HEK293T (cell line): ENCODE measurements around the gene TUBB4B.

Experiments
- CTCF ChIA-PET: fragments of 350-600 bp; formaldehyde crosslinking; extraction: SDS; loops from one replicate; lab custom pipeline; 2021; ENCODE audit warnings: antibody characterized with exemption, inconsistent platforms; lab: Yijun Ruan, JAX
- POLR2A ChIA-PET: fragments of 350-600 bp; formaldehyde crosslinking; extraction: SDS; loops from one replicate; lab custom pipeline; 2020; ENCODE audit warnings: antibody characterized with exemption, inconsistent platforms; lab: Yijun Ruan, JAX
- DNase-seq: peaks from one replicate; pipeline ENCODE4 v3.0.0; 2012; ENCODE audit warnings: mixed read lengths; ENCODE audit errors: extremely low spot score
- ARNT ChIP-seq: fragments of 450-650 bp; IDR thresholded peaks from 2 replicates; pipeline ENCODE4 v1.6.1; 2017; ENCODE audit warnings: mild to moderate bottlenecking
- BHLHE40 ChIP-seq: fragments of 450-650 bp; IDR thresholded peaks from 2 replicates; pipeline ENCODE4 v1.6.1; 2016; ENCODE audit warnings: mild to moderate bottlenecking, moderate library complexity, borderline replicate concordance
- CTBP1 ChIP-seq: fragments of 450-650 bp; IDR thresholded peaks from 2 replicates; pipeline ENCODE4 v1.6.1; 2016; ENCODE audit warnings: borderline replicate concordance
- ELF4 ChIP-seq: fragments of 450-650 bp; IDR thresholded peaks from 2 replicates; pipeline ENCODE4 v1.6.1; 2017; ENCODE audit warnings: antibody characterized with exemption
- FOXA1 ChIP-seq: fragments of 450-650 bp; IDR thresholded peaks from 2 replicates; pipeline ENCODE4 v1.6.1; 2016; ENCODE audit warnings: mild to moderate bottlenecking
- FOXK2 ChIP-seq: fragments of 450-650 bp; IDR thresholded peaks from 2 replicates; pipeline ENCODE4 v1.6.1; 2016; ENCODE audit warnings: mild to moderate bottlenecking
- FOXM1 ChIP-seq: fragments of 450-650 bp; IDR thresholded peaks from 2 replicates; pipeline ENCODE4 v1.6.1; 2017; ENCODE audit warnings: mild to moderate bottlenecking, borderline replicate concordance
- HDGF ChIP-seq: fragments of 450-650 bp; IDR thresholded peaks from 2 replicates; pipeline ENCODE4 v1.6.1; 2017; ENCODE audit warnings: antibody characterized with exemption, borderline replicate concordance
- L3MBTL2 ChIP-seq: fragments of 450-650 bp; conservative IDR thresholded peaks from 2 replicates; pipeline ENCODE4 v1.6.1; 2016; ENCODE audit warnings: mild to moderate bottlenecking
- LEF1 ChIP-seq: fragments of 450-650 bp; IDR thresholded peaks from 2 replicates; pipeline ENCODE4 v1.6.1; 2017; ENCODE audit warnings: mild to moderate bottlenecking, borderline replicate concordance
- NFRKB ChIP-seq: fragments of 450-650 bp; IDR thresholded peaks from 2 replicates; pipeline ENCODE4 v1.6.1; 2016; ENCODE audit warnings: mild to moderate bottlenecking, moderate library complexity
- PKNOX1 ChIP-seq: fragments of 450-650 bp; IDR thresholded peaks from 2 replicates; pipeline ENCODE4 v1.6.1; 2016
- SP1 ChIP-seq: fragments of 450-650 bp; IDR thresholded peaks from 2 replicates; pipeline ENCODE4 v1.6.1; 2017
- SUZ12 ChIP-seq: fragments of 450-650 bp; IDR thresholded peaks from 2 replicates; pipeline ENCODE4 v1.6.1; 2016; ENCODE audit warnings: mild to moderate bottlenecking
- TARDBP ChIP-seq: fragments of 450-650 bp; IDR thresholded peaks from 2 replicates; pipeline ENCODE4 v1.6.1; 2016
- ZNF384 ChIP-seq: fragments of 450-650 bp; IDR thresholded peaks from 2 replicates; pipeline ENCODE4 v1.6.1; 2016

Gene TUBB4B

GRCh38 chr9:137221506-137222111, 19.5 kb upstream of the TUBB4B start:
- no peak for DNase-seq
- ChIA-PET POLR2A (interaction anchor here (1.0 to 4.4 kb wide), 3 partner anchors 11 to 42 kb away, joined by 3 to 20 read pairs (median 6); partner anchors contain the start of gene TUBB4B), CTCF (no interaction called here)
- TF ChIP-seq SUZ12 (no peak), HDGF (no peak), FOXK2 (no peak), BHLHE40 (no peak), NFRKB (no peak), CTBP1 (no peak), ELF4 (no peak), TARDBP (no peak), ARNT (no peak), PKNOX1 (no peak), ZNF384 (no peak), FOXA1 (no peak)

DNA sequence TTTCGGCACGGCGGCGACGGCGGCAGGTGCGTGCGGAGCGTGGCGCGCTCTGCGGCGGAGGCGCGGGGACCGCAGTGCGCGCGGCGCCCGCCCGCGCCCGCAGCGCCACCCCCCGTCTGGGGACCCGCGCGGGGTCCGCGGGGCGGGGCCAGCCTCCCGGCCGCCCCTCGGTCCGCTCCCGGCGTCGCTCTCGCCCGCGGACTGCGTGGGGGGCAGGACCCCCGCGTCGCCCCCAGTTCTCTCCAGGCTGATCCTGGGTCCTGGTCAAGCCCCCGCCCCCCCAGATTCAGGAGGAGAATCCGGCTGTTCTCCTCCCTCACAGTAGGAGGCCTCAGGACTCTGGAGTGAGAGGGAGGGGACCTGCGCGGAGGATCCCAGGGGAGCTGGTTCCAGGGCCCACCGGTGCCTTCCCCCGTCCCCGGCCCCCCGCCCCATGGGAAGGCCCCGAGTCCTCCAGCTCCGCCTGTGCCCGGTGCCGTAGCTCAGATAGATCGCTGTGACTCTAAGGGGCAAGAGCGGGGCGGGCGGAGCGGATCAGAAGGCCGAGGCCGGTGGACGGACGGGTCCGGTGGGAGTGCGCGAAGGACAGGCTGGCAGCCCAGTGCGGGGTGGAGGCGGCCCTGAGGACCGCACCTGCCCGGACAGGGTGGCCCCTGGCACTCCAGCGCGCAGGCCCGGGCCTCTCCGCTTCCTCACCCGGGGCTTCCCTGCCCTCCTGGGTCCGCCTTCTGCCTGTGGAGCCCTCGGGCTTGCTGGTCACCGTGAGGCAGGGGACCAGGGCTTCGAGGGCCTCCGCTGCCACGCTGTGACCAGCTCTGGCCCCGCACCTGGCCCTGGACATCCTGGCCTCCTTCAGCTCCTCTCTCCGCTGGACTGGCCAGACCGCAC, 18.7 kb upstream of the TUBB4B start, which contains the start of gene RNF208:
RNF208 (minus strand) TSS at position 51 of the 888 bp plus-strand sequence. CDS start 1,028 bp downstream, outside the sequence.
- ChIA-PET POLR2A (interaction anchor here (1.0 to 4.4 kb wide), 18 partner anchors 10 to 442 kb away, joined by 3 to 20 read pairs (median 6); partner anchors contain the start of genes ANAPC2, MAN1B1, NDOR1 and SSNA1), CTCF (interaction anchor here (0.7 to 1.2 kb wide), 4 partner anchors 8 to 159 kb away, joined by 3 to 8 read pairs (median 6); no protein-coding TSS in a partner anchor)
- no peak for DNase-seq
- TF ChIP-seq HDGF, result 0 out of 2 replicates have a peak, but pooled peaks have one; percentile 63
- no peak for TF ChIP-seq PKNOX1

GRCh38 chr9:137223078-137223970, 17.8 kb upstream of the TUBB4B start:
- ChIA-PET CTCF (interaction anchor here (0.7 to 1.2 kb wide), 5 partner anchors 9 to 295 kb away, joined by 3 to 8 read pairs (median 6); no protein-coding TSS in a partner anchor), POLR2A (interaction anchor here (0.8 to 4.4 kb wide), 20 partner anchors 10 to 443 kb away, joined by 3 to 20 read pairs (median 6); partner anchors contain the start of genes ANAPC2, MAN1B1, NDOR1 and NELFB)

GRCh38 chr9:137224830-137225694, 16.0 kb upstream of the TUBB4B start, which contains the start of gene CYSRT1:
CYSRT1 (plus strand) TSS chr9:137225174; CDS start chr9:137225622, 448 bp downstream.
- ChIA-PET POLR2A (interaction anchor here (0.7 to 1.5 kb wide), 8 partner anchors 11 to 138 kb away, joined by 3 to 6 read pairs (median 3); partner anchors contain the start of genes MAN1B1, NELFB, SSNA1 and TPRN), CTCF (interaction anchor here (1.0 kb wide), 1 partner anchor 12 kb away, joined by 3 read pairs; no protein-coding TSS in a partner anchor)
- no peak for TF ChIP-seq SP1
- no peak for TF ChIP-seq ZNF384
- TF ChIP-seq ELF4, result no peak
- TF ChIP-seq PKNOX1, result no peak
- no peak for TF ChIP-seq HDGF
- no peak for TF ChIP-seq ARNT
- no peak for TF ChIP-seq BHLHE40
- TF ChIP-seq NFRKB, result no peak
- TF ChIP-seq L3MBTL2, result no peak
- TF ChIP-seq CTBP1, result no peak
- no peak for TF ChIP-seq FOXM1
- no peak for TF ChIP-seq TARDBP
- TF ChIP-seq FOXA1, result no peak
- no peak for TF ChIP-seq LEF1
- no peak for TF ChIP-seq FOXK2
- no peak for TF ChIP-seq SUZ12
- no peak for DNase-seq

More at GRCh38 chr9:137223078-137223970, 17.8 kb upstream of the TUBB4B start:
- peak; percentile 95 for DNase-seq
- TF ChIP-seq HDGF, result no peak
- TF ChIP-seq PKNOX1, result peak; percentile 89
